K562 (cell line): ENCODE data around the gene USP20. TPM values are rescaled to one million over a fixed set of nuclear protein-coding genes. Genes with fewer than 3 reads are reported as not detected.
A peak's percentile ranks its signal among the peaks of the same experiment; 100 is the strongest.

Experiments used
- HDAC3 ChIP-seq: fragments of 450-650 bp; IDR thresholded peaks from 2 replicates; pipeline ENCODE4 v1.6.1; 2018; ENCODE audit warnings: borderline replicate concordance, mild to moderate bottlenecking, moderate library complexity; ENCODE audit not compliant: partially characterized antibody
- MED1 ChIP-seq: sonication (generic); formaldehyde crosslinking; IDR thresholded peaks from 2 replicates; pipeline ENCODE4 v1.8.1; 2023; ENCODE audit warnings: missing genetic modification reagents, borderline replicate concordance
- NEUROD1 ChIP-seq: fragments of 150-350 bp; IDR thresholded peaks from 2 replicates; pipeline ENCODE4 v1.6.1; 2014; ENCODE audit warnings: borderline replicate concordance, low read length, low read depth; ENCODE audit not compliant: partially characterized antibody
- PHB ChIP-seq: fragments of 250-450 bp; sonication (Bioruptor Pico); IDR thresholded peaks from 2 replicates; pipeline ENCODE4 v1.5.0; 2021
- RB1 ChIP-seq: fragments of 450-650 bp; IDR thresholded peaks from 2 replicates; pipeline ENCODE4 v1.6.1; 2017; ENCODE audit warnings: low read depth, mild to moderate bottlenecking
- RFX1 ChIP-seq: fragments of 450-650 bp; IDR thresholded peaks from 2 replicates; pipeline ENCODE4 v1.6.1; 2016; ENCODE audit warnings: mild to moderate bottlenecking, moderate library complexity
- SMAD3 ChIP-seq: fragments of 450-650 bp; formaldehyde crosslinking; conservative IDR thresholded peaks from 2 replicates; pipeline ENCODE4 v1.4.0; 2020; ENCODE audit warnings: mild to moderate bottlenecking
- YY1 ChIP-seq, 3 experiments: IDR thresholded peaks; 2 replicates each; pipeline ENCODE4 v1.6.1; 2011; ENCODE audit warnings: low read length in 2 of 3, mild to moderate bottlenecking in 2 of 3, moderate library complexity in 2 of 3, borderline replicate concordance in 1 of 3, control low read depth in 1 of 3, low read depth in 1 of 3; ENCODE audit not compliant: insufficient read depth in 3 of 3, insufficient replicate concordance in 2 of 3, control insufficient read depth in 1 of 3, insufficient read length in 1 of 3; ENCODE audit errors: extremely low read depth in 1 of 3
- ZNF444 ChIP-seq: fragments of 250-450 bp; sonication (Bioruptor Pico); IDR thresholded peaks from 2 replicates; pipeline ENCODE4 v1.4.0; 2020; ENCODE audit warnings: mild to moderate bottlenecking, moderate library complexity
- ZNF586 ChIP-seq: fragments of 450-650 bp; formaldehyde crosslinking; conservative IDR thresholded peaks from 2 replicates; pipeline ENCODE4 v1.4.0; 2020; ENCODE audit warnings: mild to moderate bottlenecking, moderate library complexity
- polyA plus RNA-seq, 8 experiments: library from polyadenylated mRNA; depleted of rRNA in 4 of 8; stranded (reverse) in 5 of 8; unstranded in 3 of 8; fragments of >200 nt; fragmentation: Nextera tagmentation in 2 of 8; fragmentation: Illumina TruSeq in 1 of 8; extraction: Ambion mirVana in 2 of 8; extraction: Trizol in 1 of 8; gene quantifications; 2 replicates each; pipeline versions ENCODE4 v1.2.1 to v1.2.3, GENCODE V29; 2011 to 2014; ENCODE audit warnings: inconsistent platforms in 1 of 8, missing spikeins in 1 of 8
- total RNA-seq, 7 experiments: library from RNA; depleted of rRNA in 6 of 7; stranded (reverse); fragments of >200 nt in 6 of 7; fragmentation: Illumina TruSeq in 2 of 7; extraction: Trizol in 2 of 7; gene quantifications; 2 replicates each; pipeline versions ENCODE4 v1.2.1 to v1.2.3, GENCODE V29; 2011 to 2021; ENCODE audit warnings: low replicate concordance in 1 of 7
- TF ChIP-seq, protein P1 (sequence below), 2 experiments: fragments of 450-650 bp in 1 of 2; sonication (generic) in 1 of 2; formaldehyde crosslinking in 1 of 2; IDR thresholded peaks; 2 replicates each; pipeline versions ENCODE4 v1.7.1 to v1.9.0; 2016 to 2022; ENCODE audit warnings: inconsistent platforms in 1 of 2, mild to moderate bottlenecking in 1 of 2, missing genetic modification reagents in 1 of 2
- TF ChIP-seq, protein P2 (sequence below): fragments of 450-650 bp; formaldehyde crosslinking; IDR thresholded peaks from 2 replicates; pipeline ENCODE4 v1.4.0; 2022; ENCODE audit warnings: missing genetic modification characterization
- TF ChIP-seq, protein P3 (sequence below): fragments of 250-450 bp; sonication (Bioruptor Pico); IDR thresholded peaks from 2 replicates; pipeline ENCODE4 v1.9.0; 2021; ENCODE audit warnings: mild to moderate bottlenecking, inconsistent platforms

USP20 gene
- total and polyA plus RNA-seq, 9 of the 15 experiments (the other 6 are each of a cell fraction or from before 2014, with no cell fraction given), result 1.9 to 136 (median 49.1) TPM

DNA sequence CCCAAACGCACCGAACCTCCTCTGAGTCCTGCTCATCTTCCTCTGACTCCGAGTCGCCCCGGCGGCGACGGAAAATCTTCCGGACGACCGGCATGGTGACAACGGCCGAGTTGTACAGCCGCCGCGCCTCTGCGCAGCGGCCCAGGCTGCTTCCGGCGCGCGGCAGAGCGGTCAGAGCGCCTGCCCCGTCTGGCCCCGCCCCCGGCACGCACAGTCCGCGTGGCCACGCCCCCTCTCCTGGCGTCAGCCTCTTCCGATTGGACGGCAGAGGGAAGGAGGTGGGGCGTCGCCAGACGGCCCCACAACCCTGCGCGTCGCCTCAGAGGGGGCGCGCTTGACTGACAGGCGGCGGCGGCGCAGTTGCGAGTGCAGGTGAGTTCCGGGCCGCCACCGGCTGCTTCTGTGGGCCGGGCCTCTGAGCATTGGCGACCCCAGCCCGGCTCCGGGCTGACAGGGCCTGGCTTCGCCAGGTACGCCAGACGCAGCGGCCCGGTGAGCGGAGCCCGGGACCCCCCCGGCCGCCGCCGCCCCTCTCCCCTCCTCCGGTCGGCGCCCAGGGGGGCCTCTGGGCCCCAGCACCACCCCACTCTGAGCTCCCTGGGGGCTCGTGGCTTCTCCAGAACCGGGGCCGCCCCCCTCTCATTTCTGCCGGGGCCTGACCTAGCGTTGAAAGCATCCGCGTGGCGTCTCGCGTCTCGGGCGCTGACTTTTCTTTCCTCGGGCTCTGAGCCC is at the start of gene USP20, which contains the start of gene C9orf78 (continued):
- TF ChIP-seq, protein P1, sequence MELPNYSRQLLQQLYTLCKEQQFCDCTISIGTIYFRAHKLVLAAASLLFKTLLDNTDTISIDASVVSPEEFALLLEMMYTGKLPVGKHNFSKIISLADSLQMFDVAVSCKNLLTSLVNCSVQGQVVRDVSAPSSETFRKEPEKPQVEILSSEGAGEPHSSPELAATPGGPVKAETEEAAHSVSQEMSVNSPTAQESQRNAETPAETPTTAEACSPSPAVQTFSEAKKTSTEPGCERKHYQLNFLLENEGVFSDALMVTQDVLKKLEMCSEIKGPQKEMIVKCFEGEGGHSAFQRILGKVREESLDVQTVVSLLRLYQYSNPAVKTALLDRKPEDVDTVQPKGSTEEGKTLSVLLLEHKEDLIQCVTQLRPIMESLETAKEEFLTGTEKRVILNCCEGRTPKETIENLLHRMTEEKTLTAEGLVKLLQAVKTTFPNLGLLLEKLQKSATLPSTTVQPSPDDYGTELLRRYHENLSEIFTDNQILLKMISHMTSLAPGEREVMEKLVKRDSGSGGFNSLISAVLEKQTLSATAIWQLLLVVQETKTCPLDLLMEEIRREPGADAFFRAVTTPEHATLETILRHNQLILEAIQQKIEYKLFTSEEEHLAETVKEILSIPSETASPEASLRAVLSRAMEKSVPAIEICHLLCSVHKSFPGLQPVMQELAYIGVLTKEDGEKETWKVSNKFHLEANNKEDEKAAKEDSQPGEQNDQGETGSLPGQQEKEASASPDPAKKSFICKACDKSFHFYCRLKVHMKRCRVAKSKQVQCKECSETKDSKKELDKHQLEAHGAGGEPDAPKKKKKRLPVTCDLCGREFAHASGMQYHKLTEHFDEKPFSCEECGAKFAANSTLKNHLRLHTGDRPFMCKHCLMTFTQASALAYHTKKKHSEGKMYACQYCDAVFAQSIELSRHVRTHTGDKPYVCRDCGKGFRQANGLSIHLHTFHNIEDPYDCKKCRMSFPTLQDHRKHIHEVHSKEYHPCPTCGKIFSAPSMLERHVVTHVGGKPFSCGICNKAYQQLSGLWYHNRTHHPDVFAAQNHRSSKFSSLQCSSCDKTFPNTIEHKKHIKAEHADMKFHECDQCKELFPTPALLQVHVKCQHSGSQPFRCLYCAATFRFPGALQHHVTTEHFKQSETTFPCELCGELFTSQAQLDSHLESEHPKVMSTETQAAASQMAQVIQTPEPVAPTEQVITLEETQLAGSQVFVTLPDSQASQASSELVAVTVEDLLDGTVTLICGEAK (IDR thresholded peaks at IDR 0.05), result peak; percentile 87
- TF ChIP-seq, protein P1 (CRISPR knock-in tag; IDR thresholded peaks at IDR 0.05), result no peak
- TF ChIP-seq PHB (CRISPR knock-in tag), result no peak
- TF ChIP-seq SMAD3, result no peak
- no peak for TF ChIP-seq RB1
- TF ChIP-seq HDAC3, result no peak
- TF ChIP-seq ZNF444 (CRISPR knock-in tag), result no peak
- TF ChIP-seq, protein P2, sequence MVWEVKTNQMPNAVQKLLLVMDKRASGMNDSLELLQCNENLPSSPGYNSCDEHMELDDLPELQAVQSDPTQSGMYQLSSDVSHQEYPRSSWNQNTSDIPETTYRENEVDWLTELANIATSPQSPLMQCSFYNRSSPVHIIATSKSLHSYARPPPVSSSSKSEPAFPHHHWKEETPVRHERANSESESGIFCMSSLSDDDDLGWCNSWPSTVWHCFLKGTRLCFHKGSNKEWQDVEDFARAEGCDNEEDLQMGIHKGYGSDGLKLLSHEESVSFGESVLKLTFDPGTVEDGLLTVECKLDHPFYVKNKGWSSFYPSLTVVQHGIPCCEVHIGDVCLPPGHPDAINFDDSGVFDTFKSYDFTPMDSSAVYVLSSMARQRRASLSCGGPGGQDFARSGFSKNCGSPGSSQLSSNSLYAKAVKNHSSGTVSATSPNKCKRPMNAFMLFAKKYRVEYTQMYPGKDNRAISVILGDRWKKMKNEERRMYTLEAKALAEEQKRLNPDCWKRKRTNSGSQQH (CRISPR knock-in tag), result 0 out of 2 replicates have a peak, but pooled peaks have one; percentile 55
- peak; percentile 49 for TF ChIP-seq NEUROD1
- TF ChIP-seq MED1, result no peak
- peak in 2 of 3 experiments; percentile 71 to 75 for TF ChIP-seq YY1 (IDR thresholded peaks at IDR 0.05; ENCODE audit: borderline replicate concordance in 1 of 3, control insufficient read depth in 1 of 3, extremely low read depth in 1 of 3, insufficient read depth in 3 of 3, insufficient read length in 1 of 3, insufficient replicate concordance in 2 of 3, low read depth in 1 of 3, low read length in 2 of 3)
- TF ChIP-seq, protein P3, sequence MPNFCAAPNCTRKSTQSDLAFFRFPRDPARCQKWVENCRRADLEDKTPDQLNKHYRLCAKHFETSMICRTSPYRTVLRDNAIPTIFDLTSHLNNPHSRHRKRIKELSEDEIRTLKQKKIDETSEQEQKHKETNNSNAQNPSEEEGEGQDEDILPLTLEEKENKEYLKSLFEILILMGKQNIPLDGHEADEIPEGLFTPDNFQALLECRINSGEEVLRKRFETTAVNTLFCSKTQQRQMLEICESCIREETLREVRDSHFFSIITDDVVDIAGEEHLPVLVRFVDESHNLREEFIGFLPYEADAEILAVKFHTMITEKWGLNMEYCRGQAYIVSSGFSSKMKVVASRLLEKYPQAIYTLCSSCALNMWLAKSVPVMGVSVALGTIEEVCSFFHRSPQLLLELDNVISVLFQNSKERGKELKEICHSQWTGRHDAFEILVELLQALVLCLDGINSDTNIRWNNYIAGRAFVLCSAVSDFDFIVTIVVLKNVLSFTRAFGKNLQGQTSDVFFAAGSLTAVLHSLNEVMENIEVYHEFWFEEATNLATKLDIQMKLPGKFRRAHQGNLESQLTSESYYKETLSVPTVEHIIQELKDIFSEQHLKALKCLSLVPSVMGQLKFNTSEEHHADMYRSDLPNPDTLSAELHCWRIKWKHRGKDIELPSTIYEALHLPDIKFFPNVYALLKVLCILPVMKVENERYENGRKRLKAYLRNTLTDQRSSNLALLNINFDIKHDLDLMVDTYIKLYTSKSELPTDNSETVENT, result peak; percentile 64
- no peak for TF ChIP-seq ZNF586
- TF ChIP-seq RFX1, result no peak
